Measurements from ENCODE around the gene STN1. TPM values are rescaled to one million over a fixed set of nuclear protein-coding genes. Genes with fewer than 3 reads are reported as not detected.

Gene STN1
- total and polyA plus RNA-seq, 7 donors, result 15.3 to 22.7 (median 18.3) TPM

- WGBS, 3 donors, result 90 to 92% (median 91%) methylated on average over 7 of the region's 7 CpGs
- Histone ChIP-seq H3K4me3 (no peak overlapping the region), H3K4me1 (no peaks in the 10 kb centered on the region), H3K9me3 (no peaks in the 10 kb centered on the region), H3K27me3 (ENCODE audit: insufficient read depth in 3 of 3, low read length in 2 of 3) (no peaks in the 10 kb centered on the region), H3K27ac (no peak overlapping the region), H3K36me3 (ENCODE audit: insufficient read depth in 1 of 2, low read depth in 1 of 2) (no peaks in the 10 kb centered on the region)
- DNase-seq (no peak), ATAC-seq (no peak)
- no peak for TF ChIP-seq CTCF (IDR thresholded peaks at IDR 0.05)
- intact Hi-C loops (cut with DNase I), result loop anchor here in 1 of 2 donors (10.0 kb wide), 1 partner anchor 276 kb away; no protein-coding TSS in a partner anchor
These were observed 47.0 kb downstream of the STN1 start for GRCh38 chr10:103871006-103871405.

DNA sequence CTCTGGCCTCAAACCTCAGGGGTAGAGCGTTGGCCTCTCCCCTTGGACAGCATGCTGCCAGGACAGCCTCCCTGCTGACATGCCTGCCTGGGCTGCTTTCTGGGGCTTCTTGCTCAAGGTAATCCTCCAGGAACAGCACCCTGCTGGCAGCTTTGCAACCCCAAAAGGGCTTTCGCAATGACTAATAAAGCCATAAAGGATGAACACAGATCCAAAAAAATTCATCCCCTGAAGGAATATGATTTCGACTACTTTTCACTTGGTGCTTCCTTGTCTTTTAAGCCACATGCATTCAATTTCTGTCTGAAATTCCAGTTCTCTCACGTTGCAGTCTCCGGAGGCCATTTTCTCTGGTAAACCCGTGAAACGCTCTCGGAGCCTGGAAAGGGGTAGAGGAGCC lies 47.5 kb downstream of the STN1 start:
- 72 to 80% (median 73%) methylated on average over 8 of the region's 8 CpGs for WGBS, 3 donors
- Histone ChIP-seq H3K36me3 (ENCODE audit: insufficient read depth in 1 of 2, low read depth in 1 of 2) (no peaks in the 10 kb centered on the region), H3K27ac (no peak overlapping the region), H3K9me3 (peaks cover 3% of the 10 kb centered on the region), H3K4me3 (no peak overlapping the region), H3K4me1 (no peaks in the 10 kb centered on the region), H3K27me3 (ENCODE audit: insufficient read depth in 3 of 3, low read length in 2 of 3) (no peaks in the 10 kb centered on the region)
- no peak for TF ChIP-seq CTCF (IDR thresholded peaks at IDR 0.05)
- intact Hi-C loops (cut with DNase I), result loop anchor here in 1 of 2 donors (10.0 kb wide), 1 partner anchor 276 kb away; no protein-coding TSS in a partner anchor
- ATAC-seq, result peak in 1 of 4 donors; percentile 36
- peak; percentile 30 to 58 for DNase-seq

DNA sequence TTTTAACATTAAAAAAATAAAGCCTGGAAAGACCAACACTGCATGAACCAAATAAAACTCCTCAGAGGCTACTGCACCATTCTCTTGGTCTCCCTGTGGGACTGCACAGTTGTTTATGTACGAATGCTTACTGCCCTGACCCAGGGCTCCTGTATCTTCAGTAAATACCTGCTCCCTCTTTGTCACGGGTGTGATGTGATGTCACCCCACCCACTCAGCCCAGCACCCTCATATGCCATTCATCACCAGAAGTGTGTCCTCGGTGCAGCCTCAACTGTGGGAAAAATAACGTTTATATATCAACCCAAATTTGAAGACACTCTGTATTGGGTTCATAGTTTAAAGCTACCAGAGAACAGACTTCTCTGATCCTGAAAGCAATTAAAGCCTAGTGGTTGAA lies 48.6 kb downstream of the STN1 start:
- 77 to 85% (median 78%) methylated on average over 4 of the region's 4 CpGs for WGBS, 3 donors
- ATAC-seq, result no peak

DNA sequence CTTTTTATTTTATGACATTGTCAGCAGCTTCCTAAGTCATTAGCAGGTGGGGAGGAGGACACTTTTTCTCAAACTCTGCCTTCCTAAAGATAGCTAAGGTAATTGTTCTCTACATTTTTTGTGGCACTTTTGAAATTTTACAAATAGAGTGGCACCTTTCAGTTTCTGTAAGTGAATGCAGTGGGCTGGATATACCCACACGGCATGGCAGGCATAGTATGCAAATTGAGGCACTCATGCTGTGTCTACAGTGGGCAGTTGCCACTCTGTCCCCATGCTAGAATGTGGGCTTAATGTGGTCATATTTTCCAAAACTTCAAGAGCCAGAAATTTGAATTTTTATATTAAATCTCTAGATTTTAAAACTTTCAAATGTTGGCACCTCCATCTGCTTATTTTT lies 49.8 kb downstream of the STN1 start:
- H3K27ac ChIP-seq, result no peak overlapping the region
- H3K36me3 ChIP-seq (ENCODE audit: insufficient read depth in 1 of 2, low read depth in 1 of 2), result no peaks in the 10 kb centered on the region
- H3K4me3 ChIP-seq, result no peak overlapping the region
- intact Hi-C loops (cut with DNase I), result no loop called here
- H3K27me3 ChIP-seq (ENCODE audit: insufficient read depth in 3 of 3, low read length in 2 of 3), result no peaks in the 10 kb centered on the region
- no peak for TF ChIP-seq CTCF (IDR thresholded peaks at IDR 0.05)
- no peaks in the 10 kb centered on the region for H3K4me1 ChIP-seq
- WGBS, 3 donors, result 82 to 89% (median 89%) methylated on average over 1 of the region's 1 CpG
- DNase-seq, result no peak
- ATAC-seq, result no peak
- H3K9me3 ChIP-seq, result peaks cover 11% of the 10 kb centered on the region

More for the DNA sequence above, 48.6 kb downstream of the STN1 start:
- Histone ChIP-seq H3K36me3 (ENCODE audit: insufficient read depth in 1 of 2, low read depth in 1 of 2) (no peaks in the 10 kb centered on the region), H3K9me3 (peaks cover 11% of the 10 kb centered on the region), H3K27ac (no peak overlapping the region), H3K27me3 (ENCODE audit: insufficient read depth in 3 of 3, low read length in 2 of 3) (no peaks in the 10 kb centered on the region), H3K4me3 (no peak overlapping the region), H3K4me1 (no peaks in the 10 kb centered on the region)
- intact Hi-C loops (cut with DNase I), result no loop called here
- DNase-seq, result no peak
- no peak for TF ChIP-seq CTCF (IDR thresholded peaks at IDR 0.05)

DNA sequence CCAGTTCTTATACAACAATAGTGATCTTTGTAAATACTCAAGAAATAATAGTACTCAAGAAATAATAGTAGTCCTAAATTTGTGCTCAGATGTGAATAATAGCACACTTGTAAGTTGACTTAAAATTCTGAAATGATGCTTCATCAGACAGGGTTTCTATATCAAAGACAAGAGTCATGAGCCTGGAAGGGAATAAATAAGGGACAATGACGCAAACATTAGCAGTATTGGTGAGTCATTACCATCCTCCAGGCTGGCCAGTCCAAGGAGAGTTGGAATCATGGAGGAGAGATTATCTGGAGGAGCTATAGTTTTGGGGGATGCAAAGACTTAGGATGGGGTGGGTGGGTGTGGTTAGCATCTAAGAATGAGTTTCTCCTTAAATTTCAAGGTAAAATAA lies 56.5 kb downstream of the STN1 start:
- 82 to 97% (median 92%) methylated on average over 1 of the region's 1 CpG for WGBS, 3 donors
- H3K9me3 ChIP-seq, result peaks cover 11% of the 10 kb centered on the region
- no peaks in the 10 kb centered on the region for H3K36me3 ChIP-seq (ENCODE audit: insufficient read depth in 1 of 2, low read depth in 1 of 2)
- DNase-seq, result no peak
- intact Hi-C loops (cut with DNase I), result no loop called here
- no peak overlapping the region for H3K4me3 ChIP-seq
- ATAC-seq, result peak in 3 of 4 donors; percentile 21 to 43 (median 38)
- TF ChIP-seq CTCF (IDR thresholded peaks at IDR 0.05), result no peak
- peaks cover 4% of the 10 kb centered on the region for H3K4me1 ChIP-seq
- H3K27me3 ChIP-seq (ENCODE audit: insufficient read depth in 3 of 3, low read length in 2 of 3), result no peaks in the 10 kb centered on the region
- no peak overlapping the region for H3K27ac ChIP-seq
